Chondrocyte (in vitro differentiated cells): ENCODE data around the gene CGN. TPM values are rescaled to one million over a fixed set of nuclear protein-coding genes. Genes with fewer than 3 reads are reported as not detected.

ENCODE experiments used
- DNase-seq: peaks from one replicate; pipeline ENCODE4 v3.0.0; 2021; ENCODE audit warnings: mixed read lengths, low spot score
- H3K27ac Mint-ChIP-seq: one replicate; pipeline ENCODE4 v1.8.0; 2021; ENCODE audit warnings: mild to moderate bottlenecking, moderate library complexity, mixed read lengths; ENCODE audit not compliant: unreplicated experiment
- H3K27me3 Mint-ChIP-seq: 2 replicates; pipeline ENCODE4 v1.8.0; 2021; ENCODE audit warnings: low read depth, mixed read lengths
- H3K36me3 Mint-ChIP-seq: 2 replicates; pipeline ENCODE4 v1.8.0; 2021; ENCODE audit warnings: low read depth, mixed read lengths
- H3K4me1 Mint-ChIP-seq: 2 replicates; pipeline ENCODE4 v1.8.0; 2021; ENCODE audit warnings: low read depth, mild to moderate bottlenecking, mixed read lengths
- H3K4me3 Mint-ChIP-seq: one replicate; pipeline ENCODE4 v1.8.0; 2021; ENCODE audit warnings: mild to moderate bottlenecking, moderate library complexity, mixed read lengths; ENCODE audit not compliant: unreplicated experiment
- H3K9me3 Mint-ChIP-seq: 2 replicates; pipeline ENCODE4 v1.8.0; 2021; ENCODE audit warnings: low read depth, mixed read lengths
- CTCF ChIP-seq: fragments of 200-600 bp; sonication (generic); IDR thresholded peaks from 2 replicates; pipeline ENCODE4 v1.5.0; 2021; ENCODE audit warnings: antibody characterized with exemption, mild to moderate bottlenecking, moderate library complexity
- total RNA-seq: library from RNA; stranded (reverse); gene quantifications from 3 replicates; pipeline ENCODE4 v1.2.1, GENCODE V29; 2021

CGN gene
- total RNA-seq, 1 donor from 2014 or later = 1.0 TPM

GRCh38 chr1:151515265-151515664 is 4.1 kb downstream of the CGN start:
- no peak overlapping the region for H3K4me3 Mint-ChIP-seq
- DNase-seq = peak; percentile 2
- no peaks in the 10 kb centered on the region for H3K27me3 Mint-ChIP-seq
- peaks cover 24% of the 10 kb centered on the region for H3K4me1 Mint-ChIP-seq
- TF ChIP-seq CTCF = no peak
- no peak overlapping the region for H3K27ac Mint-ChIP-seq
- no peaks in the 10 kb centered on the region for H3K9me3 Mint-ChIP-seq
- no peaks in the 10 kb centered on the region for H3K36me3 Mint-ChIP-seq

- H3K4me1 Mint-ChIP-seq = peaks cover 18% of the 10 kb centered on the region
- no peaks in the 10 kb centered on the region for H3K9me3 Mint-ChIP-seq
- peak; percentile 13 for DNase-seq
- H3K36me3 Mint-ChIP-seq = no peaks in the 10 kb centered on the region
- TF ChIP-seq CTCF = no peak
- no peak overlapping the region for H3K27ac Mint-ChIP-seq
- no peaks in the 10 kb centered on the region for H3K27me3 Mint-ChIP-seq
- H3K4me3 Mint-ChIP-seq = no peak overlapping the region
These were observed 4.9 kb downstream of the CGN start for GRCh38 chr1:151516031-151516511.

- H3K27ac Mint-ChIP-seq = no peak overlapping the region
- no peaks in the 10 kb centered on the region for H3K9me3 Mint-ChIP-seq
- no peak for TF ChIP-seq CTCF
- no peak overlapping the region for H3K4me3 Mint-ChIP-seq
- peaks cover 7% of the 10 kb centered on the region for H3K4me1 Mint-ChIP-seq
- no peaks in the 10 kb centered on the region for H3K27me3 Mint-ChIP-seq
- no peaks in the 10 kb centered on the region for H3K36me3 Mint-ChIP-seq
- DNase-seq = peak; percentile 62
These were observed 7.2 kb downstream of the CGN start for GRCh38 chr1:151518431-151518830.

GRCh38 chr1:151518936-151519335 is 7.7 kb downstream of the CGN start:
- peak; percentile 79 for DNase-seq
- Mint-ChIP-seq H3K27ac (no peak overlapping the region), H3K4me3 (no peak overlapping the region), H3K27me3 (no peaks in the 10 kb centered on the region), H3K4me1 (peaks cover 5% of the 10 kb centered on the region), H3K36me3 (no peaks in the 10 kb centered on the region), H3K9me3 (no peaks in the 10 kb centered on the region)
- TF ChIP-seq CTCF = no peak

- no peak for DNase-seq
- no peak for TF ChIP-seq CTCF
- Mint-ChIP-seq H3K4me1 (peaks cover 5% of the 10 kb centered on the region), H3K4me3 (no peak overlapping the region), H3K9me3 (no peaks in the 10 kb centered on the region), H3K27me3 (no peaks in the 10 kb centered on the region), H3K36me3 (no peaks in the 10 kb centered on the region), H3K27ac (no peak overlapping the region)
These were observed 8.5 kb downstream of the CGN start for GRCh38 chr1:151519667-151520066.
